HuH-7 (cell line): ENCODE measurements around the gene DOCK1.

ENCODE experiments used
- DNase-seq: peaks from one replicate; pipeline ENCODE4 v3.0.0; 2011; ENCODE audit warnings: low spot score

The DOCK1 gene

GRCh38 chr10:127356360-127356759, 451.1 kb downstream of the DOCK1 start:
- no peak for DNase-seq

DNA sequence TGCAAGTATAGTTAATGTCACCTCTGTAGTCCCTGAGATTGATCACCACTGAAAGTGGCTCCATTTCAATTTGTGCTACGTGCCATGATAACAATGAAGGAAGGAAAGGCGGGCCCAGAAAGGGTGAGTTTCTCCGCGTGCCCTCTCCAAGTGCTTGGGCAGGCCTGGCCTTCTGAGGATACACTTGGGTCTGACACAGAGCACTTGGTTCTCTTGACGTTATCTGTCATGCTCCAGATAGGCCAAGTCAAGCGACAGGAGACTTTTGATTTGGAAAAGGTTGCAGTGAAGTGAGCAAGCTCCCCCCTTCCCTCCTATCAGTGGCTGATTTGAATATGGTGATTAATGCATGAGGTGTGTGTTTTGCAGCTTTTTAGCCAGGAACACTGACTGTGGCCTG, 452.0 kb downstream of the DOCK1 start:
- no peak for DNase-seq

GRCh38 chr10:127358337-127358736, 453.1 kb downstream of the DOCK1 start:
- no peak for DNase-seq

DNA sequence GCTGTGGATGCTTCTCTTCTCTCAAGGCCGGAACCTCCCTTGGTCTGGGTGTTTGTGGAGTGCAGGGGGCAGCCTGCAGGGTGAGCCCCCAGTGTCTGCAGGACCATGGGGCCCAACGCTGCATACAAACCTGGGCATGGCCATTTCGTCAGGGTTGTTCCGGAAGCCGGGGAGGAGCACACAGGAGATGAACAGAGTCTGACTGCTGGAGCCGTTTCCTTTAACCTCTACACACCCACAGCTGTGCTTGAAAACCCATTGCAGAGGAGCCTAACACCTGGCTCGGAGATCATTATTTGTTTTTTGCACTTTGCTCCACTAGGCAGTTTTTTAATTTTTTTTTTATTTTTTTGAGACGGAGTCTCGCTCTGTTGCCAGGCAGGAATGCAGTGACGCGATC, 458.8 kb downstream of the DOCK1 start:
- no peak for DNase-seq

GRCh38 chr10:127368101-127368500, 462.9 kb downstream of the DOCK1 start:
- no peak for DNase-seq

DNA sequence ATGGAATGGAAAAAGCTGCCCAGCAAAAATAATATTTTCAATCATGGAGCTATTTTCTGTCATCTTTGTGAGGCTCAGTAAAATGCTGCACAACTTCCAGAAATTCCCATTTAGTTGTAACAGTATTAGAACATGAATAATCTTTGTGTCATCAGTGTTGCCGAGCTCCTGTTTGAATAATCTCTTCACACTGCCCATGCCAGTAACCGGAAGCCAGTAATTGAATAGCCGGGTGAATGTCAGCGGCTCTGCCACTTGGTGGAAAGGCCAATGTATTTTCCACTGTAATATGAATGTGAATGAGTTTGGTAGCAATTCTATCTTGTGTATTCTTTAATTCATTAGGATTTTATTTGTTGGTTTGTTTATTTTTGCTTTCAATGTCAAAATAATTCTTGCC, 463.7 kb downstream of the DOCK1 start:
- DNase-seq = no peak

GRCh38 chr10:127370601-127371000, 465.4 kb downstream of the DOCK1 start:
- DNase-seq = no peak

GRCh38 chr10:127372361-127372760, 467.1 kb downstream of the DOCK1 start:
- DNase-seq = no peak

DNA sequence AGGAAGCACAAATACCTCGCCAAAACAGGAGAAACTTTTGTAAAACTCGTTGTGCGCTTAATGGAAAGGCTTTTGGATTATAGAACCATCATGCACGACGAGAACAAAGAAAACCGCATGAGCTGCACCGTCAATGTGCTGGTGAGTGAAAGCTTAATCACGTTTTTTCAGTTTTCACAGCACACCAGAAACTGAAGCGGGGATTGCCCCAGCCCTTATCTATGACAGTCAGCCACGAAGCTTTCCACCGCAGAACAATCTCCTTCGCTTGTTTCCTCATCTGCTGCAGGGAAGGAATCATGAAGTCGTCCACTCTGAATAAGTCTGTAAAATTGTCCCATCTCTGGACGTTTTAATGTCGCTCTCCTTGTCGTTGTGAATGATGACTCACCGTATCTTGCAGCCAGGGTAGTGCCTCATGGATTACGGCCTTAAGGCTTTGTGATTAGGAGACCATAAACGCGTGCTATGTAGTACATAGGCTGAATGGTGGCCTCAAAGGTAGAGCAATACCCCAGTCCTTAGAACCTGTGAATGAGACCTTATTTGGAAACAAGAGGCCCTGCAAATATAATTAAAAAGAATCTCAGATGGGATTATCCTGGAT, 468.9 kb downstream of the DOCK1 start:
- no peak for DNase-seq

- DNase-seq = no peak
Observed at GRCh38 chr10:127374901-127375300, 469.7 kb downstream of the DOCK1 start.

DNA sequence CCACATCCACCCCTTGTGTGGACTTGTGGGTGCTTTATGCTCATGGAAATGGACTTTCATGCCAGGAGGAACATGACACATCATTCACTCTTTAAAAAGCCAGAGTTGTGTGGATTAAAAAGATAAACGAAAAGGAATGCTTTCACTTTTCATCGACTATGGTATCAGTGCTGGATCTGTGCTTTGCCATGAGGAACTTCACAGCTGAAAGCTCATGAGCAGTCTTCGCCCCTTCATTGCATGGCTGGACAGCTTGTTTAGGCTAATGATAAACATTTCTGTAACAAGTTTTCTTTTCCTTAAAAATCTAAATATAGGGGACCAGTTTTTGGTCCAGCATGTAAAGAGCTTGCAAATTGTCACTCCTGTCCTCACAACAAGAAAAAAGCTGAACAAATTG, 470.2 kb downstream of the DOCK1 start:
- DNase-seq = no peak

- DNase-seq = no peak
Observed at GRCh38 chr10:127376071-127376470, 470.8 kb downstream of the DOCK1 start.

DNA sequence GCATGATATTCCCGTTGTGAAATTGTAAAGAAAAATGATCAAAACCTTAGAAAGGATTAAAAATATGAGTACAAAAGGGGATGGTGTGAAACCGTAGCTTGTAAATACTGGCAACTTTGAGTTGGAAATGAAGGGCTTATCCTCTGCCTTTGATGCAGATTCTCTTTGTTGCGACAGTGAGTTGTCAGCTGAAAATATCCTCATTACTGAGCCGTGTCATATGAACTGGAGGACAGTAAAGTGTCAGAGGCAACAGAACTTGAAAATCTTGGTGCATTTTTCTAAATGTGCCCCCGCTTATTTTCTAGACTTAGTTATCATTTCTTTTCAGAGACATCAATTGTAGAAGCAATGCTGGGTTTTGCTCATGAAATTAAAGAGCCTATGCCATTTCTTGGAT, 473.4 kb downstream of the DOCK1 start:
- DNase-seq = no peak

DNA sequence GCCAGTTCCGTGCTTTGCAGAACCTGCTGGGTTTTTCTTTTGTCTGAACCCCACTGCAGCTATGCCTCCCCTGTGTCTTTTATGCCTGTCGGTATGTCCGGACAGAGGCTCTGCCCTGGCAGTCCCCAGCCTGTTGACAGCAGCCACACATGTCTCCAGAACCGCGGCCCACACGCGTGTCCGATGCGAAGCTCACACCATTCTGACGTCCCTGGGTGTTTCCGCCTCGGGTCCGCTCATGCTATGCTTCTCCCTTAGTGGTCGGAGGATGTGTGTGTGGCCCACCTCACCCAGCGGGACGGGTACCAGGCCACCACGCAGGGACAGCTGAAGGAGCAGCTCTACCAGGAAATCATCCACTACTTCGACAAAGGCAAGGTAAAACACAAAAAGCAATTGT, 479.3 kb downstream of the DOCK1 start:
- DNase-seq = no peak

DNA sequence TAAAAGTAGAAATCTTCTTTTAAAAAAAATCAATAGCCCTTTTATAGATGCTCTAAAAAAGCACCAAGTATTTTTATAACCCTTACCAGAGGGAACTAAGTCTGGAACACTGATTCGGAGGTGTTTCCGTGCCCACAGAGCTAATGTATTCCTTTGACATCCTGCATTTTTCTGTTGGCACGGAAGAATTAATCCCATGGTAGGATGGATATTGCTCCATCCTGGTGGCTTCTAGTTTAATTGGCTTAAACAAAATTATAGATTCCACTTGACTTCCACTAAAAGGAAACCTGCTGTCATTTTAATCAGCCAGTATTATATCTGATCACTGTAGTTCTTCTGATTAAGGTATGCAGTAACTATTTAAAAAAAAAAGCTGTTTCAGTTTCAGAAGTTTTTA, 479.8 kb downstream of the DOCK1 start:
- DNase-seq = no peak

DNA sequence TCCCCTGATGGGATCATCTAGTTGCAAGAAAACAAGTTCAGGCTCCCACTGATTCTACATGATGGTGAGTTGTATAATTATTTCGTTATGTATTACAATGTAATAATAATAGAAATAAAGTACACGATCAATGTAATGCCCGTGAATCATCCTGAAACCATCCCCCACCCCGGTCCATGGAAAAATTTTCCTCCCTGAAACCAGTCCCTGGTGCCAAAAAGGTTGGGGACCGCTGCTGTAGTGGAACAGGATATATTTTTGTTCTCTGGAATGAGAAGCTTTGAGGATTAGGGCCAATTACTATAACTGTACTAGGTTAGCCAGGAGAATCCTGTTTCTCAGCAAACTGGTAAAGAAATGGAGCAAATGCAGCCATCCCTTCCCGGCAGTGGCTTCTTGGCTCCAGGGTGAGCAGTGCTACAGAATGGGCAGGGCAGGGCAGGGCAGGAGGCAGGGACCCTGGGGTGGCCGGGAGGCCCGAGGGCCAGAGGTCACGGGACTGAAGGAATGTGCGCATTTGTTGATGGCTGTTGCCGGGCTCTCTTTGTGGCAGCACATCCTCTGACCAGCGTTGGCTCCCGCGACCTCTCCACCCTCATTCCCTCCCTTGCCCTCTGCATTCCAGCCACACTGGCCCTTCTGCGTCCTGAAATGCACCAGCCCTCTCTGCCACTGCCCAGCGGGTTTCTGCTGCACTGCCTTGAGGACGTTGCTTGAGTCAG, 481.5 kb downstream of the DOCK1 start:
- DNase-seq = no peak

- no peak for DNase-seq
Observed at GRCh38 chr10:127391875-127392274, 486.6 kb downstream of the DOCK1 start.

GRCh38 chr10:127392351-127393235, 487.4 kb downstream of the DOCK1 start:
- DNase-seq = no peak

- no peak for DNase-seq
Observed at GRCh38 chr10:127398140-127398970, 493.1 kb downstream of the DOCK1 start.

GRCh38 chr10:127398971-127399365, 493.7 kb downstream of the DOCK1 start:
- no peak for DNase-seq

- no peak for DNase-seq
Observed at GRCh38 chr10:127399668-127400067, 494.4 kb downstream of the DOCK1 start.

- DNase-seq = no peak
Observed at GRCh38 chr10:127400216-127400615, 495.0 kb downstream of the DOCK1 start.
